C4-2B (cell line): ENCODE measurements around the gene ESYT2.

ENCODE experiments used
- CTCF ChIP-seq: fragments of 450-650 bp; conservative IDR thresholded peaks from 2 replicates; pipeline ENCODE4 v1.5.1; 2017; ENCODE audit warnings: mild to moderate bottlenecking
- ZFX ChIP-seq: fragments of 450-650 bp; IDR thresholded peaks from 2 replicates; pipeline ENCODE4 v1.6.1; 2017

GRCh38 chr7:158850545-158851102 lies 21.3 kb upstream of the ESYT2 start:
- TF ChIP-seq CTCF (no peak), ZFX (no peak)
